Retinal pigment epithelial cell (primary cell): ENCODE measurements around the gene RGS6.

Experiments used
- DNase-seq: peaks from one replicate; pipeline ENCODE4 v3.0.0-alpha.2; 2010; ENCODE audit warnings: low read depth
- H3K4me3 ChIP-seq: 2 replicates; pipeline ENCODE4 v1.5.1; 2011; ENCODE audit warnings: mild to moderate bottlenecking, low read length, control low read depth, moderate library complexity
- TF ChIP-seq, protein P1 (sequence below): conservative IDR thresholded peaks from 2 replicates; pipeline ENCODE4 v1.5.1; 2011; ENCODE audit warnings: low read depth, low read length, control low read depth, inconsistent platforms

Gene RGS6

GRCh38 chr14:71952381-71953363 lies 20.4 kb downstream of the RGS6 start:
- TF ChIP-seq, protein P1, sequence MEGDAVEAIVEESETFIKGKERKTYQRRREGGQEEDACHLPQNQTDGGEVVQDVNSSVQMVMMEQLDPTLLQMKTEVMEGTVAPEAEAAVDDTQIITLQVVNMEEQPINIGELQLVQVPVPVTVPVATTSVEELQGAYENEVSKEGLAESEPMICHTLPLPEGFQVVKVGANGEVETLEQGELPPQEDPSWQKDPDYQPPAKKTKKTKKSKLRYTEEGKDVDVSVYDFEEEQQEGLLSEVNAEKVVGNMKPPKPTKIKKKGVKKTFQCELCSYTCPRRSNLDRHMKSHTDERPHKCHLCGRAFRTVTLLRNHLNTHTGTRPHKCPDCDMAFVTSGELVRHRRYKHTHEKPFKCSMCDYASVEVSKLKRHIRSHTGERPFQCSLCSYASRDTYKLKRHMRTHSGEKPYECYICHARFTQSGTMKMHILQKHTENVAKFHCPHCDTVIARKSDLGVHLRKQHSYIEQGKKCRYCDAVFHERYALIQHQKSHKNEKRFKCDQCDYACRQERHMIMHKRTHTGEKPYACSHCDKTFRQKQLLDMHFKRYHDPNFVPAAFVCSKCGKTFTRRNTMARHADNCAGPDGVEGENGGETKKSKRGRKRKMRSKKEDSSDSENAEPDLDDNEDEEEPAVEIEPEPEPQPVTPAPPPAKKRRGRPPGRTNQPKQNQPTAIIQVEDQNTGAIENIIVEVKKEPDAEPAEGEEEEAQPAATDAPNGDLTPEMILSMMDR = no peak
- DNase-seq = no peak
- no peak overlapping the region for H3K4me3 ChIP-seq

DNA sequence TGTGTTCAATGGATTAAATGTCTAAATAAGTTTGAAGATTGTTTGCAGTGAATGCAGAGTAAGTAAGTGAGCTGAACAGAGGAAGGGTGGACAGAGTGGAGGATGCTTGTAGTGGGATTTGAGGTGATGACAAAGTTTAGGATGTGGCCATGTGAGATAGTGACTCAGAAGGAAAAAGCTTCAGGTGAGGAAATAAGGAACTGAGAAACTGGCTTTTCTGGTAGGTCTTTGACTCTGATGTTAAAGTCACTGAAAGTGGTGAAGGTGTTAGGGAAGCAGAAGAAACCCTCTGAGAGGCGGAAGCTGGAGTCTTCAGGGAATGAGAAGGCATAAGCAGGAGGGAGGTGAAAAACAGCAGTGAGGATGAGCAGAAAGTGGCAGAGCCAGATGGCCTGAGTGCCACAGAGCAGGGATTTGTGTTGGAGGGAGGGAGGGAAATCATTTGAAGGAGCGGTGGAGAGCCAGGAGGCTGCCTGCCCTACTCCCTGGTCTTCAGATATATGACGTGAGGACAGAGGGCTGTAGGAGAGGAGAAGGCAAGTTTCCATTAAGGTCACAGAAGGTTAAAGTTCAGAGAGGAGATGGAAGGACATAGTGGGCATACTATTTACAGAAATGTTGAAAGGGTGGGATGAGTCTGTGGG lies 24.8 kb downstream of the RGS6 start:
- DNase-seq = no peak
- no peak overlapping the region for H3K4me3 ChIP-seq
- TF ChIP-seq, protein P1 = no peak

- TF ChIP-seq, protein P1 = no peak
- no peak for DNase-seq
- H3K4me3 ChIP-seq = no peak overlapping the region
These were observed 26.8 kb downstream of the RGS6 start for GRCh38 chr14:71959055-71959454.

DNA sequence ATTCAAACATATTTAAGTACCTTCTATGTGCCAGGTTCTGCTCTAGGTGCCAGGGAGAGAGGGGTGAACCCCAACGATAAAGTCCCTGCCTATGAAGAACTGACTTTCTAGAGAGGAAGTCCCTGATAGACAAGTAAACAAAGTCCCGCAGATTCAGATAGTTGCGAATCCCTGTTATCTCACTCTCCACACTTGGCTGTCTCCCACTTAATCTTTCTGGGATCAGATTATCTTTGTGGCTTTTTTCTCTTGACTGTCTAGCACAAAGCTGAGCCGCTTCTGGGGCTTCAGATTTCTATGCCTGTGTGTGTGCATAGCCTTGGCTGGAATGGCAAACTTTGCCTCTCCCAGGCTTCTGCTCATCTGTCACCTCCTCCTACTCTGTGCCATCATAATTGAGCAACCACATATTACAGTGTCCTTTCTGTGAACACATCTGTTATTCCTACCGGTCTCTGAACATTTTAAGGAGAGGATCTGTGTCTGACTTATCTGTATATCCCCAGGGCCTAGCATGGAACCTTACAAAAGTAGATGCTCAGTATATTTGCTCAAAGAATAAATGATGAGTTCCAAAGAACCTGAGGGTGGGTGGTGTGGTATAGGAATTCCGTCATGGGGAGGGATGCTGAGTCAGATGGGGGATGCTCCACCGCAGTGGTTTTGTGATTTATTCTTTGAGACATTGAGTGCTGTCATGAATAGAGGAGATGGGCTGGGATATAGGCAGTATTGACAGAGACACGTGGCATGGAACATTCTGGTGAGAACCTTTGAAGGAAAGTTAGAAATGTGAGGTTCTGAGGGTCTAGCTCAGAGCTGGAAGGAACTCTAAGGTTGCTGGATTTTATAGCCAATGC lies 28.5 kb downstream of the RGS6 start:
- TF ChIP-seq, protein P1 = no peak
- no peak for DNase-seq
- H3K4me3 ChIP-seq = no peak overlapping the region

- TF ChIP-seq, protein P1 = no peak
- no peak for DNase-seq
- no peak overlapping the region for H3K4me3 ChIP-seq
These were observed 29.7 kb downstream of the RGS6 start for GRCh38 chr14:71961972-71962371.

DNA sequence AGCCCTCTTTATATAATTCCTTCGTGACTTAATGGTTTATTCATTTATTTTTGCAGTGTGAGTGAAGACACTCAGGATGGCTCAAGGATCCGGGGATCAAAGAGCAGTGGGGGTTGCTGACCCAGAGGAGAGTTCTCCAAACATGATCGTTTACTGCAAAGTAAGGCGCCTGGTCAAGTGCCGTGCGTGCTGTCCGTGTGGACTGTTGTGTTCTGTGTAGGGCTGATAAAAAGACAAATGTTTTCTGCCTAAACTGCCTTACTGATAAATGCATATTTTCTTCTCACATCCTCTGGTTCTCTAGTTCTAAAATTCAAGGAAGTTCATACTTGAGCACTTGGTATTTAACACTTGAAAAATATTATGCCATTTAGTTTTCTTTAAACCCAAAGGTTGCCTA lies 32.5 kb downstream of the RGS6 start:
- H3K4me3 ChIP-seq = no peak overlapping the region
- no peak for DNase-seq
- TF ChIP-seq, protein P1 = no peak
